ENCODE results near the gene SLC16A5. TPM values are rescaled to one million over a fixed set of nuclear protein-coding genes. Genes with fewer than 3 reads are reported as not detected.
"Not testable (repeated sequence)": the region's sequence is repeated elsewhere in the genome, so short reads cannot be mapped to it uniquely, and the experiment has no call there.

SLC16A5 gene
- total RNA-seq, 4 donors from 2014 or later: 65.9 to 94.6 (median 79.5) TPM

DNA sequence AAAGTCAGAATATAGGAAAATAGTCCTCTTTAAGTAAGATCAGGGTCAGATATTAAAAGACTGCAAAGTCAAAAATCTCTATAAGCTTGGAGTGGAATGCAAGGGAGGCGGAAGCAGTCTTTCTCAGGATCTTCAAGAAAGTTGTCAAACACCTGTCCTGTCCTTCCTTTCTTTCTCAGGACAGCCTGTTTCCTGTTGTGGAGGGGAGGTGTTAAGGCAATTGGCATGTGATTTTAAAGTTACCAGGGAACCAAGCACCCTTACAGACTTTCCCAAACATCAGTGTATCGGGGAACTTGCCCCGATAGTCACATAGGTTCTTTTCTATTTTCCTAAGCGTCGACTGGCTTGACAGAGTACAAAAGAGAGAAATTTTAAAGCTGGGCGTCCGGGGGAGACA, 43.0 kb upstream of the SLC16A5 start:
- H3K36me3 ChIP-seq: peaks cover 0 to 25% (median 10%) of the 10 kb centered on the region in 4 donors
- no peak for DNase-seq

DNA sequence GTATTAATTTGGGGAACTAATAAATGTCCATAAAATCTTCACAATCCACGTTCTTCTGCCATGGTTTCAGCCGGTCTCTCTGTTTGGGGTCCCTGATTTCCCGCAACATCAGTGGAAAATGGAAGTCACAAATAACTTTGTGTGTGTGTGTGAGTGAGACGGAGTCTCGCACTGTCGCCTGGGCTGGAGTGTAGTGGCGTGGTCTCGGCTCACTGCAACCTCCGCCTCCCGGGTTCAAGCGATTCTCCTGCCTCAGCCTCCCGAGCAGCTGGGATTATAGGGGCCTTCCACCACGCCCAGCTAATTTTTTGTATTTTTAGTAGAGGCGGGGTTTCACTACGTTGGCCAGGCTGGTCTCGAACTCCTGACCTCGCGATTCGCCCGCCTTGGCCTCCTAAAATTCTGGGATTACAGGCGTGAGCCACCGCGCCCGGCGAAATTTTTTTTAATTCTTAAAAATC, 41.8 kb upstream of the SLC16A5 start:
- in situ Hi-C loops (cut with MboI; ENCODE audit: low pct_ligation_motif_present in 1 of 4, low pct_unique_long_range_greater_than_20kb in 1 of 4, low sequenced_read_pairs in 3 of 4); intact Hi-C loops (cut with DNase I; ENCODE audit: low total_unique reads): not testable (repeated sequence)
- peaks cover 12 to 30% (median 23%) of the 10 kb centered on the region in 4 donors for H3K4me1 ChIP-seq

More for the DNA sequence above, 43.0 kb upstream of the SLC16A5 start:
- Histone ChIP-seq H3K4me3 (no peak overlapping the region), H3K4me1 (peaks cover 12 to 30% (median 23%) of the 10 kb centered on the region in 4 donors), H3K9me3 (no peaks in the 10 kb centered on the region), H3K27me3 (no peaks in the 10 kb centered on the region), H3K27ac (no peak overlapping the region)
- TF ChIP-seq EP300 (IDR thresholded peaks at IDR 0.05; ENCODE audit: low read depth): no peak
- no peak for TF ChIP-seq POLR2AphosphoS5 (IDR thresholded peaks at IDR 0.05)
- TF ChIP-seq, protein P1, sequence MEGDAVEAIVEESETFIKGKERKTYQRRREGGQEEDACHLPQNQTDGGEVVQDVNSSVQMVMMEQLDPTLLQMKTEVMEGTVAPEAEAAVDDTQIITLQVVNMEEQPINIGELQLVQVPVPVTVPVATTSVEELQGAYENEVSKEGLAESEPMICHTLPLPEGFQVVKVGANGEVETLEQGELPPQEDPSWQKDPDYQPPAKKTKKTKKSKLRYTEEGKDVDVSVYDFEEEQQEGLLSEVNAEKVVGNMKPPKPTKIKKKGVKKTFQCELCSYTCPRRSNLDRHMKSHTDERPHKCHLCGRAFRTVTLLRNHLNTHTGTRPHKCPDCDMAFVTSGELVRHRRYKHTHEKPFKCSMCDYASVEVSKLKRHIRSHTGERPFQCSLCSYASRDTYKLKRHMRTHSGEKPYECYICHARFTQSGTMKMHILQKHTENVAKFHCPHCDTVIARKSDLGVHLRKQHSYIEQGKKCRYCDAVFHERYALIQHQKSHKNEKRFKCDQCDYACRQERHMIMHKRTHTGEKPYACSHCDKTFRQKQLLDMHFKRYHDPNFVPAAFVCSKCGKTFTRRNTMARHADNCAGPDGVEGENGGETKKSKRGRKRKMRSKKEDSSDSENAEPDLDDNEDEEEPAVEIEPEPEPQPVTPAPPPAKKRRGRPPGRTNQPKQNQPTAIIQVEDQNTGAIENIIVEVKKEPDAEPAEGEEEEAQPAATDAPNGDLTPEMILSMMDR (IDR thresholded peaks at IDR 0.05): no peak
- no peak for TF ChIP-seq POLR2A (IDR thresholded peaks at IDR 0.05)
- 86 to 100% methylated on average over 1 to 7 of the region's 7 CpGs for WGBS, 2 donors (ENCODE audit: low coverage in 1 of 2)
- intact Hi-C loops (cut with DNase I; ENCODE audit: low total_unique reads): no loop called here
- in situ Hi-C loops (cut with MboI; ENCODE audit: low pct_ligation_motif_present in 1 of 4, low pct_unique_long_range_greater_than_20kb in 1 of 4, low sequenced_read_pairs in 3 of 4): no loop called here

DNA sequence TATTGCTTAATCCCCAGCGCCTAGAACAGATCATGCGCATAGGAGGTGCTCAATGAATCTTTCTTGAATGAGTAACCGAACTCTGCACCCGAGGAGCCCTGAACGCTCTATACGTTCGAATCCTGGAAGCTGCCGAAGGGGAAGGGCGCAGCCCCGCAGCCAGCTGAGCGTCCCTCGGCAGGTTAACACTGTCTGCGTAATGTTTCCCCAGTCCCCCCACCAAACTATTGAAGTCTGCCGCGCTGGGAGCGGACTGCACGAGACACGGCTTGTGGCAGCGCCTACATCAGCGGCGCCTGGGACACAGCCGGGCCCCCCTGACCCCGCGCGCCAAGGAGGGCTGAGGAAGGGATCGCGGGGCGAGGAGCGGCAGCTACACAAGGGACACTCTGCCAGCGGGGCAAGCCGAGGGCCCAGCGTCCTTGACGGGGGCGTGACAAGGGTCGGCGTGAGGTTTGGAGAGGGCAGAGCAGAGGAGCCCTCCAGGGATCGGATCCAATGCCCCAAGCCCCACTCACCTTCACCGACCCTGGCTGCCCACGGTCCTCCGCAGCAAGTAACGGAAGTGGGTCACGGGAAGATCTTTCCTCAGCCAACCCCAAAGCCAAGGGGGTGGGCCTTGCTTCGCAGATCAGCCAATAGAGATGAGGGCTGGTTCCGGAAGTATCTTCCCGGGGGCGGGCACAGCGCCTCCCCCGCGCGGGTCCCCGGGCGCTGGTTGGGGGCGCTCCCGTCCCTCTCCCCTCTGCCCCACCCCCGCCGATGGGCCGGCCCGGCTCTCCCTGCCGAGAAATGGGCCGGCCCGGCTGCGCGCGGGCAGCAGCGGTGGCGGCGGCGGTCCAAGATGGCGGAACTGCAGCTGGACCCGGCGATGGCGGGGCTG, 41.1 kb upstream of the SLC16A5 start, which contains the start of the genes ATP5PD and KCTD2:
Gene ATP5PD (minus strand): TSS at position 563 of the 883 bp plus-strand sequence. CDS start 4,319 bp downstream, outside the sequence.
Gene KCTD2 (plus strand): TSS at position 819 of the 883 bp plus-strand sequence. CDS start 26 bp downstream, at position 845.
- H3K36me3 ChIP-seq: peaks cover 0 to 8% (median 2%) of the 10 kb centered on the region in 4 donors
- in situ Hi-C loops (cut with MboI; ENCODE audit: low pct_ligation_motif_present in 1 of 4, low pct_unique_long_range_greater_than_20kb in 1 of 4, low sequenced_read_pairs in 3 of 4) (no loop called here), intact Hi-C loops (cut with DNase I; ENCODE audit: low total_unique reads) (no loop called here)
- peak; percentile 97 for DNase-seq
- no peaks in the 10 kb centered on the region for H3K9me3 ChIP-seq
- peak; percentile 96 to 99 (median 98) for TF ChIP-seq POLR2AphosphoS5 (IDR thresholded peaks at IDR 0.05)
- TF ChIP-seq, protein P1 (IDR thresholded peaks at IDR 0.05): no peak
- TF ChIP-seq POLR2A (IDR thresholded peaks at IDR 0.05): peak; percentile 97
- no peaks in the 10 kb centered on the region for H3K27me3 ChIP-seq
- H3K27ac ChIP-seq: peak within 1 kb of the TSS; percentile 93 to 99 (median 98)
- 1% methylated on average over 63 of the region's 72 CpGs; no CpG with 5 or more reads in 1 of the 2 donors for WGBS, 2 donors (ENCODE audit: low coverage in 1 of 2)
- H3K4me1 ChIP-seq: peaks cover 12 to 30% (median 23%) of the 10 kb centered on the region in 4 donors
- H3K4me3 ChIP-seq: peak within 1 kb of the TSS; percentile 66 to 98 (median 82)

More for the DNA sequence above, 41.8 kb upstream of the SLC16A5 start:
- not testable (repeated sequence) for DNase-seq, H3K27me3 ChIP-seq, H3K9me3 ChIP-seq
- Histone ChIP-seq H3K36me3 (peaks cover 0 to 12% (median 4%) of the 10 kb centered on the region in 4 donors), H3K4me3 (peak overlapping the region; percentile 66 to 98 (median 78)), H3K27ac (peak overlapping the region; percentile 93 to 99 (median 98))
- WGBS, 2 donors (ENCODE audit: low coverage in 1 of 2): 23 to 70% methylated on average over 5 to 25 of the region's 25 CpGs

DNA sequence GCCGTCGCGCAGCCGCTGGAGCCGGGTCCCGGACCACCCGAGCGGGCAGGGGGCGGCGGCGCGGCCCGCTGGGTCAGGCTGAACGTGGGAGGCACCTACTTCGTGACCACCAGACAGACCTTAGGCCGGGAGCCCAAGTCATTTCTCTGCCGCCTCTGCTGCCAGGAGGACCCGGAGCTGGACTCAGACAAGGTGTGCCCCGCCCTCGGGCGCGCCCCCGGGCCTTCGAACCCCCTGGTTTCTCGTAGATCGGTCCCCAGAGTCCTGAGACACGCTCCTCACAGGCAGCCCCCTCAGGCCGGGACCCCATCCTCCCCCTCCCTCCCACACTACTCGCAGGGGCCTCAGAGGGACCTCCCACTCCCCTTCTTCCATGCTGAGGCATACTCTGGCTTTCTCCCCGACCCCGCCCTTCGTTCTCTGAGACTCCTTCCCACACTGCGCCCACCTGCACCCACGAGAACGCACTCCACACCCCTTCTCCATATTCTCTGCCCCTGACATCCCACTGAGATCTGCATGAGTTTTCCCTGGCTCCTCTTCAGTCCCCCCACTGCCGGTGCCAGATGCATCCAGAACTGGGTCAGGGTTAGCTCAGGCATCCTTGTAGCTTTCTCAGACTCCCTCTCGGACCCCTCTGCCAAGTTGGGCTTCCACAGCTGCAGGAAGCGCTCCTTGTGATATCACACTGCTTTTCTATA, 40.2 kb upstream of the SLC16A5 start:
- peaks cover 0 to 6% (median 2%) of the 10 kb centered on the region in 4 donors for H3K36me3 ChIP-seq
- H3K4me1 ChIP-seq: peaks cover 12 to 30% (median 23%) of the 10 kb centered on the region in 4 donors
- intact Hi-C loops (cut with DNase I; ENCODE audit: low total_unique reads): no loop called here
- no peaks in the 10 kb centered on the region for H3K9me3 ChIP-seq
- in situ Hi-C loops (cut with MboI; ENCODE audit: low pct_ligation_motif_present in 1 of 4, low pct_unique_long_range_greater_than_20kb in 1 of 4, low sequenced_read_pairs in 3 of 4): no loop called here
- WGBS, 2 donors (ENCODE audit: low coverage in 1 of 2): 1% methylated on average over 26 of the region's 38 CpGs; no CpG with 5 or more reads in 1 of the 2 donors
- peak overlapping the region; percentile 93 to 99 (median 98) for H3K27ac ChIP-seq
- peak; percentile 51 for DNase-seq
- TF ChIP-seq POLR2A (IDR thresholded peaks at IDR 0.05) (no peak), POLR2AphosphoS5 (IDR thresholded peaks at IDR 0.05) (no peak), EP300 (IDR thresholded peaks at IDR 0.05; ENCODE audit: low read depth) (no peak)
- TF ChIP-seq, protein P1 (IDR thresholded peaks at IDR 0.05): no peak
- H3K4me3 ChIP-seq: peak overlapping the region; percentile 66 to 98 (median 82)
- H3K27me3 ChIP-seq: no peaks in the 10 kb centered on the region
